Measurements from ENCODE around the gene SENP3.
"Not testable (repeated sequence)": the region's sequence is repeated elsewhere in the genome, so short reads cannot be mapped to it uniquely, and the experiment has no call there.

The SENP3 gene

GRCh38 chr17:7577327-7578199 is 15.8 kb downstream of the SENP3 start:
- no peak for DNase-seq

GRCh38 chr17:7579001-7579833 is 17.5 kb downstream of the SENP3 start, which contains the start of gene CD68:
TSS of gene CD68 (plus strand) at chr17:7579638. CDS start at chr17:7579678, 40 bp downstream.
- DNase-seq, result peak; percentile 34

DNA sequence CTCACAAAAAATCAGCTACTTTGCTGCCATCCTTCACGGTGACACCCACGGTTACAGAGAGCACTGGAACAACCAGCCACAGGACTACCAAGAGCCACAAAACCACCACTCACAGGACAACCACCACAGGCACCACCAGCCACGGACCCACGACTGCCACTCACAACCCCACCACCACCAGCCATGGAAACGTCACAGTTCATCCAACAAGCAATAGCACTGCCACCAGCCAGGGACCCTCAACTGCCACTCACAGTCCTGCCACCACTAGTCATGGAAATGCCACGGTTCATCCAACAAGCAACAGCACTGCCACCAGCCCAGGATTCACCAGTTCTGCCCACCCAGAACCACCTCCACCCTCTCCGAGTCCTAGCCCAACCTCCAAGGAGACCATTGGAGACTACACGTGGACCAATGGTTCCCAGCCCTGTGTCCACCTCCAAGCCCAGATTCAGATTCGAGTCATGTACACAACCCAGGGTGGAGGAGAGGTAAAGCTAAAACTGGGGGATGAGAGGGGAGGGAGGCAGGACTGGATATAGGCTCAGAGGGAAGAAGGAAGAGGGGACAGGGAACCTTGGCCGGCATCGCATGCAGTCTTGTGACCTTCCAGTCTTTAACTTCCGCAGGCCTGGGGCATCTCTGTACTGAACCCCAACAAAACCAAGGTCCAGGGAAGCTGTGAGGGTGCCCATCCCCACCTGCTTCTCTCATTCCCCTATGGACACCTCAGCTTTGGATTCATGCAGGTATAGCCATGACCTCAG is 18.3 kb downstream of the SENP3 start:
- DNase-seq, result no peak

GRCh38 chr17:7580604-7581575 is 19.2 kb downstream of the SENP3 start:
- no peak for DNase-seq

- DNase-seq, result no peak
These were observed 20.9 kb downstream of the SENP3 start for GRCh38 chr17:7582396-7583252.

DNA sequence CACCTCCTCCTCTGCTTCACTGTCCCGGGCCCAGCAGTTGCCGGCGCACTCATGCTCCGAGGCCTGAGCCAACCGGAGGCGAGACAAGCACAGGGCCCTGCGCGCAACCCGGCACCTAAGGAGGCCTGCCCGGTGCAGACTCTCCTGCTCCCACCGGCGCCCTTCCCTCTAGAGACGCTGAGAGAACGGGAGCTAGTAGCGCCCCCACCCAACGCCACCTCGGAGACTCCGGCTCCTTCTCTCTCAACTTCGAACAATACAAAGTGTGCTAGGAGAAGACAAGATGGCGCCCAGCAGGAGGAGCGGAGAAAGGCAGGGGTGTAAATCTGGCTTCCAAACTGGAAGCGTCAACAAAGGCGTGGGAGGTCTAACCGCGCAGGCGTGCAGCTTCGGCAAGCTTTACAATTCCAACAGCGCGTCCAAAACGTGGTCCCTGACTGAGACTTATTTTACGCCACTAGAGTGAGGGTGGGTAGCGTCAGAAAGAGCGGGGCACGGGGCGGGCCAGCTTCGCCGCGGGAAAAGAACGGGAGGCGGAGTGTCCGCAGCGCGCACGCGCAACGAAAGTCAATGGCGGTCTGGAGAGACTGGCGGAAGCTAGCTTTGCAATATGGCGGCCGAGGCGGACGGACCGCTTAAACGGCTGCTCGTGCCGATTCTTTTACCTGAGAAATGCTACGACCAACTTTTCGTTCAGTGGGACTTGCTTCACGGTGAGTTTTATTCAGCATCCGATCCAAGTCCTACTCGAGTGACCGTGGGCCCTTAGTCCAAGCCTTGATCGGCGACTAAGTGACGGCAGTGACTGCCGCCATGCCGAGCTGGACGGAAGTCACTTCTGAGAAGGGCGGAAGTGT is 21.8 kb downstream of the SENP3 start, which contains the start of gene MPDU1:
TSS of gene MPDU1 (plus strand) at position 600 of the 857 bp plus-strand sequence. CDS start at position 611, 11 bp downstream.
- DNase-seq, result peak; percentile 98

DNA sequence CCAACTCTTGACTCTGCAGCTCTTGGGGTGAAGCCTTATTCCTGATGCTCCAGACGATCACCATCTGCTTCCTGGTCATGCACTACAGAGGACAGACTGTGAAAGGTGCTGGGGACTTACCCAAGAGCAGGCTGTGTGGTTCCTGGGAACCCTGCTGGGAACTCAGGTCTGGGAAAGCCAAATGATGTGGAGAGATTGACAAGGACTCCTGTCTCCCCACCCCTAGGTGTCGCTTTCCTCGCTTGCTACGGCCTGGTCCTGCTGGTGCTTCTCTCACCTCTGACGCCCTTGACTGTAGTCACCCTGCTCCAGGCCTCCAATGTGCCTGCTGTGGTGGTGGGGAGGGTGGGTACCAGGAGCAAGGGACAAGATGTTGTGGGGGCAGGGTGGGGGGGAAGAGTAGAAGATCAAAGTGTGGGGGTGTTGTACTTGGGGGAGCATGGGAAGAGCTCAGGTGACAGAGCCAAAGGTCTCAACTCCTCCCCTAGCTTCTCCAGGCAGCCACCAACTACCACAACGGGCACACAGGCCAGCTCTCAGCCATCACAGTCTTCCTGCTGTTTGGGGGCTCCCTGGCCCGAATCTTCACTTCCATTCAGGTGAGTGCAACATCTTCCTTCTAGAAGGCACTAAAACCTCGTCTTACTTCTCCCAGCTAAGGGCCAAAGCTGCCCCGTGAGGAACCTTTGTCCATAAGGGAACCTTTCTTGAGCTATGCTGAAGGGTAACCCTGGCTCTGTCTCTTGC is 25.1 kb downstream of the SENP3 start:
- DNase-seq, result peak; percentile 52

- no peak for DNase-seq
These were observed 25.9 kb downstream of the SENP3 start for GRCh38 chr17:7587420-7588151.

- no peak for DNase-seq
These were observed 27.0 kb downstream of the SENP3 start for GRCh38 chr17:7588553-7589203.

- no peak for DNase-seq
These were observed 27.6 kb downstream of the SENP3 start for GRCh38 chr17:7589204-7589868.

DNA sequence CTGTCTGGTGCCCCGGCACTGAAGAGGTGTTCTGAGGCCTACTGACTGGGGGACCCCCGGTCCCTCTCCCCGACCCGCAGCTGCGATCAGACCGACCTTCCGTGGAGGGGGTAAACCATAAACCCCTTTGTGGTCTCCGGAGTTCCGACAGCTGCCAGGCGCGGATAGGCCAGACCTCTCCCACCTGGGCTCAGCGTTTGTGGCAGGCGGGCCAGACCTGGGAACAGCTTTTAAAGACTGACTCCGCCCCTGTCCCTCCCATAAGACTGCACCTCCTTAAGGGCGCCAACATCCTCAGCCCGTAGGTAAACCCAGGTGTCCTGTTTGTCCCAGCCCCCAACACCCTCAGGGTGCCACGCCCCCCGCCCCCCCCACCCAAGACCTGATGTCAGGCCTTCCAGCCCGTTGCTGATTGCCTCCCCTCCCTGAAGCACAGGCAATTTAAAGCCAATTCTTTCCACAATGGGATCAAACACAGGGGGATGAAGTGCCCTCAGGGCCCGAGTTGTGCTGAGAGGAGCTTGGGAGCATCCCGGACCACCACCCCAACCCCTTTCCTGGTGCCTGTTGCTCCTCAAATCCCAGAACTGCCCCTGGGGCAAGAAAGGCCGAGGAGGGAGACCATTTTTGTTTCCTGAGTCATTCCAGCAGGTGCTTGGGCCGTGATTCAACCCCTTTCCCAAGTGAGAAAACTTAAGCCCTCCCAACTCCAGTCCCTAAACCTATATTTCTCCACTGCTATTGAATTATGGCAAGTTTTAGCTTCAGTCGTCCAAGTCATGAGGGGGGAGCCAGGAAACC is 28.4 kb downstream of the SENP3 start, which contains the start of gene SOX15:
TSS of gene SOX15 (minus strand) at position 204 of the 801 bp plus-strand sequence. CDS start 418 bp downstream, outside the sequence.
- DNase-seq, result no peak

GRCh38 chr17:7590743-7591142 is 29.0 kb downstream of the SENP3 start:
- no peak for DNase-seq

DNA sequence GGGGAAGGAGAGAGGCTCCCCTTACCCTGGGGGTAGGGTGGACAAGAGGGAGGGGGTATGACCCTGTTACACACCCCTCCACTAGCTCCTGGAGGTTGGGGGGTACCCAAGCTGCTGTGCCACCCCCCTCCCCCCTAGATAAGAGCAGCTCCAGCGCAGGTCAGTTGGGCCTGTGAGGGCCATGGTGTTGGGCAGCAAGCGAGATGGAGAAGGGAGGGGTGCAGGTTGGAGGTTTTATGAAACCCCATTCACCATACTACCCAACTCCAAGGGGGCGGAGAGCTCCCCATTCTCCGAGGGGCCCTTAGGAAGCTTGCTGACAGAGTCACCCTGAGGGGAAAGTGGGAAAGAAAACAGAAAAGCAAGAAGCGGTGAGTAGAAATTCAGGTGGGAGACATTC is 29.9 kb downstream of the SENP3 start:
- no peak for DNase-seq

DNA sequence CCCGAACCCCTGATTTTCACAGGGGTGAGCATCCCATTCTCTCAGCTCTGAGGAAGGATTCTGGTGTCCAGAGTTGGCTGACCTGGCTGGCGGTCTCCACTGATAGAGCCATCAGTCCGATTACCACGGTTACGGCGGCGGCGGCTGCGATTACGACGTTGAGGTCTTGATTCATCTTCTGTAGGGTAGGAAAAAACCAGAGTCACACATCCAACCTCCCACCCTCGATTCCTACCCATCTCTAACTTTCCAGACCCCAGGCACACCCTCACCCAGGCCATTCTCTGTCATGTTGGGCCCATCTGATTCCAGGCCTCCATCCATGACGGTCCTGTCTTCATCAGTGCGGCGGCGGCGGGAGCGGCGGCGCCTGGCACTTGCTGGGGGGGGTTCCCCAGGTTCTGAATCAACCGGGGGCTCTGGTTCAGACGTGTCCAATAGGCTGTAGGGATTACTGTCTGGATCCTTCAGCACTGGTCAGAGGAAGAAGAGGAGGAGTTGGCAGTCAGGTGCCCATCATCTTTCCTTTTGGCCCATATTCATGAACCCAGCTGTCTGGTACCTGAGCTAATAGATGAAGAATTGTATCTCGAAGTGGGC is 30.8 kb downstream of the SENP3 start:
- no peak for DNase-seq

DNA sequence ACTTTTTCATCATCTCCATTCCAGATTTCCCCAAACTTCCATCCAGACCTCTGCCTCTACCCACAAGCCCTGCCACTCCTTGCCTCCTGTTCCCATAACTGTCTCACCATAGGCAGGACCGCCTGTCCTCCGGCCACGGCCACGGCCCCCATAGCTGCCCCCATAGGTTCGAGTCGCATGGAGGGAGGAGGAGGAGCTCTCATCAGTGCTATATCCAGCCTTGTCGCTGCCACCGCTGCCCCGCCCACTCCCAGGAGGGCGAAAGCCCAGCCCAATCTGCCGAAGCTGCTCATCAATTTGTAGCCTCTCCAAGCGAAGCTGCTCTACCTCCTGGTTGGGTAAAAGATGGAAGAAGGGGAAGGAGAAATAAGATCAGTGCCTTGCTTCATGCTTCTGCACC is 31.6 kb downstream of the SENP3 start:
- no peak for DNase-seq

DNA sequence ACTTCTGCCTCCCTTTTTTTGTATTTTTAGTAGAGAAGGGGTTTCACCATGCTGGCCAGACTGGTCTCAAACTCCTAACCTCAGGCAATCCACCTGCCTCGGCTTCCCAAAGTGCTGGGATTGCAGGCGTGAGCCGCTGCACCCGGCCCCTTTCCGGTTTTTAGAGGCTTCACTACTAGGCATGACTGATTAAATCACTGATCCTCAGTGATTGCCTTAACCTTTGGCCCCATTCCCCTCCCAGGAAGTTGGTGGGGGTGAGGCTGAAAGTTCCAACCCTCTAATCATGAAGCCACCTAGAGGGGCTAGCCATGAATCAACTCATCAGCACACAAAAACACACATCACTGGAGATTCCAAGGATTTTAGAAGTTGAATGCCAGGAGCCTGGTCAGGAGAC is 35.8 kb downstream of the SENP3 start:
- DNase-seq, result not testable (repeated sequence)
